ENCODE results near the gene E2F1.

E2F1 gene

GRCh38 chr20:33681288-33681687, 4.9 kb downstream of the E2F1 start:
- no peak overlapping the region for H3K27ac ChIP-seq
- no peak for TF ChIP-seq CTCF (conservative IDR thresholded peaks at IDR 0.05)

GRCh38 chr20:33680686-33681085, 5.5 kb downstream of the E2F1 start:
- TF ChIP-seq CTCF (conservative IDR thresholded peaks at IDR 0.05), result no peak
- H3K27ac ChIP-seq, result no peak overlapping the region

GRCh38 chr20:33679758-33680485, 6.3 kb downstream of the E2F1 start:
- no peak for TF ChIP-seq CTCF (conservative IDR thresholded peaks at IDR 0.05)
- H3K27ac ChIP-seq, result no peak overlapping the region

- TF ChIP-seq CTCF (conservative IDR thresholded peaks at IDR 0.05), result no peak
- H3K27ac ChIP-seq, result no peak overlapping the region
Measured at GRCh38 chr20:33677991-33678702, 8.0 kb downstream of the E2F1 start.

- no peak for TF ChIP-seq CTCF (conservative IDR thresholded peaks at IDR 0.05)
- peak overlapping the region; percentile 98 for H3K27ac ChIP-seq
Measured at GRCh38 chr20:33676652-33677645, 9.2 kb downstream of the E2F1 start.

GRCh38 chr20:33676121-33676520, 10.1 kb downstream of the E2F1 start:
- H3K27ac ChIP-seq, result peak overlapping the region; percentile 98
- TF ChIP-seq CTCF (conservative IDR thresholded peaks at IDR 0.05), result no peak

All from VCaP (cell line).